Liver (tissue), 9 donors: ENCODE data around the gene PCDHGC5. TPM values are rescaled to one million over a fixed set of nuclear protein-coding genes. Genes with fewer than 3 reads are reported as not detected.

Experiments
- DNase-seq: peaks from one replicate; pipeline ENCODE4 v3.0.0-alpha.2; 2017; ENCODE audit warnings: low spot score
- H3K27ac ChIP-seq, 2 donors: one replicate each; pipeline ENCODE4 v1.7.0; 2013; ENCODE audit warnings: inconsistent platforms in 2 of 2, low read length in 2 of 2, control low read depth in 1 of 2, low read depth in 1 of 2, mild to moderate bottlenecking in 1 of 2
- H3K27me3 ChIP-seq, 4 donors: one replicate each; pipeline versions ENCODE4 v1.6.1 to v1.7.0; 2013; ENCODE audit warnings: low read length in 3 of 4, inconsistent platforms in 1 of 4, mild to moderate bottlenecking in 1 of 4, moderate library complexity in 1 of 4; ENCODE audit not compliant: control insufficient read depth in 4 of 4, insufficient read depth in 4 of 4
- H3K36me3 ChIP-seq, 4 donors: one replicate each; pipeline versions ENCODE4 v1.6.1 to v1.7.0; 2013; ENCODE audit warnings: low read length in 3 of 4, mild to moderate bottlenecking in 3 of 4, low read depth in 1 of 4, moderate library complexity in 1 of 4; ENCODE audit not compliant: control insufficient read depth in 4 of 4, insufficient read depth in 3 of 4
- H3K4me1 ChIP-seq, 4 donors: one replicate each; pipeline versions ENCODE4 v1.6.1 to v1.7.0; 2013; ENCODE audit warnings: low read length in 3 of 4, mild to moderate bottlenecking in 3 of 4, moderate library complexity in 1 of 4; ENCODE audit not compliant: control insufficient read depth in 4 of 4, insufficient read depth in 4 of 4
- H3K4me3 ChIP-seq, 3 donors: one replicate each; pipeline versions ENCODE4 v1.6.1 to v1.7.0; 2013; ENCODE audit warnings: low read length in 3 of 3, control low read depth in 1 of 3, low read depth in 1 of 3, mild to moderate bottlenecking in 1 of 3
- H3K9ac ChIP-seq, 2 donors: one replicate each; pipeline ENCODE4 v1.7.0; 2013; ENCODE audit warnings: low read length in 2 of 2, mild to moderate bottlenecking in 2 of 2, moderate library complexity in 2 of 2, control low read depth in 1 of 2, low read depth in 1 of 2
- H3K9me3 ChIP-seq, 4 donors: one replicate each; pipeline versions ENCODE4 v1.6.1 to v1.7.0; 2013; ENCODE audit warnings: low read length in 3 of 4; ENCODE audit not compliant: control insufficient read depth in 4 of 4
- ATF3 ChIP-seq: IDR thresholded peaks from 2 replicates; pipeline ENCODE4 v1.6.1; 2016; ENCODE audit warnings: antibody characterized with exemption
- CTCF ChIP-seq: fragments of 150-350 bp; IDR thresholded peaks from 2 replicates; pipeline ENCODE4 v1.5.1; 2017; ENCODE audit warnings: improper control_type of control experiment, low read depth, low read length; ENCODE audit not compliant: missing input control
- EGR1 ChIP-seq, 2 donors: IDR thresholded peaks; 2 replicates each; pipeline ENCODE4 v1.6.1; 2016 to 2018; ENCODE audit warnings: antibody characterized with exemption in 2 of 2, low read depth in 2 of 2
- FOXA1 ChIP-seq: IDR thresholded peaks from 2 replicates; pipeline ENCODE4 v1.6.1; 2016; ENCODE audit warnings: antibody characterized with exemption
- FOXA2 ChIP-seq: IDR thresholded peaks from 2 replicates; pipeline ENCODE4 v1.6.1; 2016; ENCODE audit warnings: antibody characterized with exemption
- HNF4A ChIP-seq, 2 donors: conservative IDR thresholded peaks; 2 replicates each; pipeline ENCODE4 v1.6.1; 2016; ENCODE audit warnings: antibody characterized with exemption in 2 of 2, mild to moderate bottlenecking in 2 of 2
- HNF4G ChIP-seq: IDR thresholded peaks from 2 replicates; pipeline ENCODE4 v1.6.1; 2016; ENCODE audit warnings: antibody characterized with exemption
- JUND ChIP-seq, 2 donors: IDR thresholded peaks; 2 replicates each; pipeline ENCODE4 v1.6.1; 2016; ENCODE audit warnings: antibody characterized with exemption in 2 of 2
- MAX ChIP-seq: IDR thresholded peaks from 2 replicates; pipeline ENCODE4 v1.6.1; 2016; ENCODE audit warnings: antibody characterized with exemption
- NR2F2 ChIP-seq: IDR thresholded peaks from 2 replicates; pipeline ENCODE4 v1.6.1; 2016; ENCODE audit warnings: antibody characterized with exemption
- RAD21 ChIP-seq, 2 donors: IDR thresholded peaks; 2 replicates each; pipeline ENCODE4 v1.6.1; 2016; ENCODE audit warnings: antibody characterized with exemption in 2 of 2, mild to moderate bottlenecking in 2 of 2
- REST ChIP-seq: IDR thresholded peaks from 2 replicates; pipeline ENCODE4 v1.6.1; 2016; ENCODE audit warnings: antibody characterized with exemption, mild to moderate bottlenecking
- RXRA ChIP-seq, 2 donors: IDR thresholded peaks; 2 replicates each; pipeline ENCODE4 v1.6.1; 2017 to 2018; ENCODE audit warnings: antibody characterized with exemption in 2 of 2, mild to moderate bottlenecking in 1 of 2
- SP1 ChIP-seq: IDR thresholded peaks from 2 replicates; pipeline ENCODE4 v1.6.1; 2018; ENCODE audit warnings: antibody characterized with exemption, mild to moderate bottlenecking
- TAF1 ChIP-seq: conservative IDR thresholded peaks from 2 replicates; pipeline ENCODE4 v1.6.1; 2016; ENCODE audit warnings: antibody characterized with exemption, mild to moderate bottlenecking
- ZBTB33 ChIP-seq: IDR thresholded peaks from 2 replicates; pipeline ENCODE4 v1.6.1; 2016; ENCODE audit warnings: antibody characterized with exemption
- WGBS: extraction: QIAGEN DNeasy Blood & Tissue Kit; methylation state at CpG from one replicate; pipeline ENCODE4 v1.1.7; 2013; 5-methylcytosine and 5-hydroxymethylcytosine counted together
- polyA plus RNA-seq, 2 donors: library from polyadenylated mRNA; stranded (reverse) in 1 of 2; unstranded in 1 of 2; fragments of 200-250 nt in 1 of 2; fragments of >200 nt in 1 of 2; fragmentation: Nextera tagmentation in 1 of 2; extraction: Ambion mirVana in 1 of 2; gene quantifications; one replicate each; pipeline versions ENCODE4 v1.2.1 to v1.2.3, GENCODE V29; 2013 to 2015
- total RNA-seq, 2 donors: library from RNA; depleted of rRNA; stranded (reverse); fragments of >200 nt; gene quantifications; one replicate each; pipeline ENCODE4 v1.2.3, GENCODE V29; 2014
- donor health status: healthy.
- donor health status: healthy.
- donor health status: healthy.
- donor health status: healthy.
- donor health status: healthy.

The PCDHGC5 gene
- total and polyA plus RNA-seq, 4 donors: 0.02 to 1.1 (median 0.19) TPM; not detected in 1

GRCh38 chr5:141486091-141486490 is 2.8 kb upstream of the PCDHGC5 start:
- no peak overlapping the region for H3K4me3 ChIP-seq
- 83% methylated on average over 9 of the region's 9 CpGs for WGBS
- H3K27ac ChIP-seq: no peak overlapping the region
- DNase-seq: no peak
- peaks cover 0 to 4% (median 1%) of the 10 kb centered on the region in 4 donors for H3K9me3 ChIP-seq
- peaks cover 0 to 2% (median 0%) of the 10 kb centered on the region in 4 donors for H3K27me3 ChIP-seq
- H3K4me1 ChIP-seq: peaks cover 0 to 5% (median 2%) of the 10 kb centered on the region in 4 donors
- peaks cover 0 to 2% (median 0%) of the 10 kb centered on the region in 4 donors for H3K36me3 ChIP-seq
- no peak overlapping the region for H3K9ac ChIP-seq
- TF ChIP-seq NR2F2: no peak
- no peak for TF ChIP-seq MAX
- TF ChIP-seq JUND (IDR thresholded peaks at IDR 0.05): no peak
- TF ChIP-seq CTCF: no peak
- no peak for TF ChIP-seq RAD21 (IDR thresholded peaks at IDR 0.05)
- no peak for TF ChIP-seq ATF3

GRCh38 chr5:141487131-141487530 is 1.8 kb upstream of the PCDHGC5 start:
- Histone ChIP-seq H3K27ac (no peak overlapping the region), H3K4me3 (no peak overlapping the region), H3K36me3 (peaks cover 0 to 2% (median 0%) of the 10 kb centered on the region in 4 donors), H3K9ac (no peak overlapping the region), H3K9me3 (peaks cover 0 to 5% (median 2%) of the 10 kb centered on the region in 4 donors), H3K27me3 (peaks cover 0 to 2% (median 0%) of the 10 kb centered on the region in 4 donors), H3K4me1 (peaks cover 0 to 13% (median 5%) of the 10 kb centered on the region in 4 donors)
- DNase-seq: no peak
- 88% methylated on average over 7 of the region's 7 CpGs for WGBS
- TF ChIP-seq EGR1 (IDR thresholded peaks at IDR 0.05; ENCODE audit: low read depth in 2 of 2) (no peak), REST (no peak), TAF1 (no peak), HNF4G (no peak), RAD21 (IDR thresholded peaks at IDR 0.05) (no peak), FOXA2 (no peak), JUND (IDR thresholded peaks at IDR 0.05) (no peak), NR2F2 (no peak), MAX (no peak), CTCF (no peak), ATF3 (no peak), RXRA (IDR thresholded peaks at IDR 0.05) (no peak), HNF4A (conservative IDR thresholded peaks at IDR 0.05) (no peak), SP1 (no peak), FOXA1 (no peak), ZBTB33 (no peak)
